Esophagus squamous epithelium (tissue), 5 donors: ENCODE results near the gene CPSF7. TPM values are rescaled to one million over a fixed set of nuclear protein-coding genes. Genes with fewer than 3 reads are reported as not detected.

Source experiments
- DNase-seq: peaks from one replicate; lab custom pipeline; 2025; lab: John Stamatoyannopoulos, UW
- H3K27ac ChIP-seq, 4 donors: fragments of 200-600 bp; sonication (generic); one replicate each; pipeline ENCODE4 v1.5.1; 2016 to 2019; ENCODE audit warnings: mild to moderate bottlenecking in 1 of 4
- H3K27me3 ChIP-seq, 4 donors: fragments of 200-600 bp; sonication (generic); 1 replicate in 3 of 4; 2 replicates in 1 of 4; pipeline versions ENCODE4 v1.5.1 to v1.6.0; 2017 to 2021; ENCODE audit warnings: antibody characterized with exemption in 1 of 4
- H3K36me3 ChIP-seq, 3 donors: fragments of 200-600 bp; sonication (generic); one replicate each; pipeline ENCODE4 v1.5.1; 2016 to 2019
- H3K4me1 ChIP-seq, 3 donors: fragments of 200-600 bp; sonication (generic); one replicate each; pipeline ENCODE4 v1.5.1; 2017 to 2019
- H3K4me3 ChIP-seq, 4 donors: fragments of 200-600 bp; sonication (generic); 1 replicate in 3 of 4; 2 replicates in 1 of 4; pipeline ENCODE4 v1.5.1; 2016 to 2019; ENCODE audit warnings: mild to moderate bottlenecking in 2 of 4, moderate library complexity in 1 of 4
- H3K9me3 ChIP-seq, 3 donors: fragments of 200-600 bp; sonication (generic); one replicate each; pipeline ENCODE4 v1.5.1; 2016 to 2019
- POLR2A ChIP-seq, 4 donors: fragments of 450-650 bp; IDR thresholded peaks; one replicate each; pipeline ENCODE4 v1.6.1; 2017; ENCODE audit warnings: antibody characterized with exemption in 4 of 4, mild to moderate bottlenecking in 4 of 4, moderate library complexity in 3 of 4
- WGBS, 2 donors: methylation state at CpG; one replicate each; pipeline ENCODE4 v1.1.5; 2018; 5-methylcytosine and 5-hydroxymethylcytosine counted together
- intact Hi-C: fragments of 100-400 bp; cut with DNase I; formaldehyde crosslinking; loops from one replicate; pipeline ENCODE4 v1.15.0; 2022
- total RNA-seq, 4 donors: library from RNA; depleted of rRNA; stranded (reverse); fragments of >200 nt; gene quantifications; one replicate each; pipeline ENCODE4 v1.1.0, GENCODE V29; 2016
- TF ChIP-seq, protein P1 (sequence below), 6 experiments: fragments of 450-650 bp in 4 of 6; fragments of 200-600 bp in 2 of 6; sonication (generic) in 2 of 6; IDR thresholded peaks; one replicate each; pipeline ENCODE4 v1.5.1; 2016 to 2019; ENCODE audit warnings: antibody characterized with exemption in 6 of 6, mild to moderate bottlenecking in 4 of 6, moderate library complexity in 4 of 6
- donor health status: DM: yes; HTN: yes; CAD: no.

CPSF7 gene
- total RNA-seq, 4 donors from 2014 or later = 24.4 to 44.1 (median 34.3) TPM

DNA sequence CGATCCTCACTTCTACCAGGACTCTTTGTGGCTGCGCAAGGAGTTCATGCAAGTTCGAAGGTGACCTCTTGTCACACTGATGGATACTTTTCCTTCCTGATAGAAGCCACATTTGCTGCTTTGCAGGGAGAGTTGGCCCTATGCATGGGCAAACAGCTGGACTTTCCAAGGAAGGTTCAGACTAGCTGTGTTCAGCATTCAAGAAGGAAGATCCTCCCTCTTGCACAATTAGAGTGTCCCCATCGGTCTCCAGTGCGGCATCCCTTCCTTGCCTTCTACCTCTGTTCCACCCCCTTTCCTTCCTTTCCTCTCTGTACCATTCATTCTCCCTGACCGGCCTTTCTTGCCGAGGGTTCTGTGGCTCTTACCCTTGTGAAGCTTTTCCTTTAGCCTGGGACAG lies 61.1 kb downstream of the CPSF7 start:
- peaks cover 5 to 65% (median 50%) of the 10 kb centered on the region in 3 donors for H3K36me3 ChIP-seq
- H3K9me3 ChIP-seq = no peaks in the 10 kb centered on the region
- H3K4me1 ChIP-seq = peaks cover 10 to 66% (median 32%) of the 10 kb centered on the region in 3 donors
- no peak overlapping the region for H3K4me3 ChIP-seq
- no peak for TF ChIP-seq POLR2A (IDR thresholded peaks at IDR 0.05)
- TF ChIP-seq, protein P1, sequence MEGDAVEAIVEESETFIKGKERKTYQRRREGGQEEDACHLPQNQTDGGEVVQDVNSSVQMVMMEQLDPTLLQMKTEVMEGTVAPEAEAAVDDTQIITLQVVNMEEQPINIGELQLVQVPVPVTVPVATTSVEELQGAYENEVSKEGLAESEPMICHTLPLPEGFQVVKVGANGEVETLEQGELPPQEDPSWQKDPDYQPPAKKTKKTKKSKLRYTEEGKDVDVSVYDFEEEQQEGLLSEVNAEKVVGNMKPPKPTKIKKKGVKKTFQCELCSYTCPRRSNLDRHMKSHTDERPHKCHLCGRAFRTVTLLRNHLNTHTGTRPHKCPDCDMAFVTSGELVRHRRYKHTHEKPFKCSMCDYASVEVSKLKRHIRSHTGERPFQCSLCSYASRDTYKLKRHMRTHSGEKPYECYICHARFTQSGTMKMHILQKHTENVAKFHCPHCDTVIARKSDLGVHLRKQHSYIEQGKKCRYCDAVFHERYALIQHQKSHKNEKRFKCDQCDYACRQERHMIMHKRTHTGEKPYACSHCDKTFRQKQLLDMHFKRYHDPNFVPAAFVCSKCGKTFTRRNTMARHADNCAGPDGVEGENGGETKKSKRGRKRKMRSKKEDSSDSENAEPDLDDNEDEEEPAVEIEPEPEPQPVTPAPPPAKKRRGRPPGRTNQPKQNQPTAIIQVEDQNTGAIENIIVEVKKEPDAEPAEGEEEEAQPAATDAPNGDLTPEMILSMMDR (IDR thresholded peaks at IDR 0.05) = no peak
- intact Hi-C loops = no loop called here
- H3K27ac ChIP-seq = peak overlapping the region; percentile 1 to 79 (median 76)
- H3K27me3 ChIP-seq = no peaks in the 10 kb centered on the region
- WGBS, 2 donors = 89% methylated on average over 7 of the region's 7 CpGs
- DNase-seq = no peak

DNA sequence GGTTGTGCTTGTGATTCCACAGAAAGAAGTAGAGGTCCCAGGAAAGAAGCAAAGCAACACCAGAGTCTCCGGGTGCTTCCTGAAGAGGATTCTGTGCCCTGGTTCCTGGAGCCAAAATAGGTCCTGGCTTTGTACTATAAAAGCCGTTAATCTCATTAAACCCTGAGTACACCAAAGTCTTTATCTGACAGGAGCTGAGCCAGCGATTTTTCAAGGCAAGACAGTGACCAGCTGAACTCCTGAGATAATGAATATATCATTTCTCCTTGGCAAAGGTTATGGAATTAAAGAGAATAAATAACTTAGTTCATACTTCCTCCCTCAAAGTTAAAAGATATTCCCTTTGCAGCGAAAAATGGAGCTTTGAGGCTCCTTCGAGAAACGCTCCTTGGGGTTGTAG lies 62.4 kb downstream of the CPSF7 start:
- Histone ChIP-seq H3K9me3 (no peaks in the 10 kb centered on the region), H3K27me3 (no peaks in the 10 kb centered on the region), H3K36me3 (peaks cover 5 to 65% (median 50%) of the 10 kb centered on the region in 3 donors), H3K4me3 (no peak overlapping the region), H3K27ac (no peak overlapping the region), H3K4me1 (peaks cover 18 to 78% (median 43%) of the 10 kb centered on the region in 3 donors)
- DNase-seq = no peak
- intact Hi-C loops = no loop called here
- no peak for TF ChIP-seq POLR2A (IDR thresholded peaks at IDR 0.05)
- TF ChIP-seq, protein P1 (IDR thresholded peaks at IDR 0.05) = no peak
- 56 to 68% methylated on average over 6 of the region's 6 CpGs for WGBS, 2 donors

DNA sequence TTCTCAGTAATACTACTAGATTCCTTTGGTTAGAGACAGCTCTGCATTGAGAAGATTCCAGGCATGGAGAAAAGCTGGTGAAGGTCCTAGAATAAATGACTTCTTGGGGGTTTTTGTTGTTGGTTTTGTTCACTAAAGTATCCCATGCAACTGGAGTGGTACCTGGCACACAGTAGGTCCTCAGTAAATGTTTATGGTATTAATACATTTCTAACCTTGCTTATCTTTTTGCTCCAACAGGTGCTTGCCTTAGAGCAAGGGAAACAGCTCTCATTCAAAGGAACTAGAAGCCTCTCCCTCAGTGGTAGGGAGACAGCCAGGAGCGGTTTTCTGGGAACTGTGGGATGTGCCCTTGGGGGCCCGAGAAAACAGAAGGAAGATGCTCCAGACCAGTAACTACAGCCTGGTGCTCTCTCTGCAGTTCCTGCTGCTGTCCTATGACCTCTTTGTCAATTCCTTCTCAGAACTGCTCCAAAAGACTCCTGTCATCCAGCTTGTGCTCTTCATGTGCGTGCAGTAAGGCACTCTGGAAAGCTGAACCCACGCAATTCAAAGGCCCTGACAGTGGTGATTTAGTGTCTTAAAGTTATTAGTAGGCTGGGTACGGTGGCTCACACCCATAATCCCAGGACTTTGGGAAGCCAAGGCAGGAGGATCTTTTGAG lies 65.6 kb downstream of the CPSF7 start:
- no peak for DNase-seq
- no peaks in the 10 kb centered on the region for H3K27me3 ChIP-seq
- peaks cover 14 to 72% (median 39%) of the 10 kb centered on the region in 3 donors for H3K4me1 ChIP-seq
- intact Hi-C loops = no loop called here
- peaks cover 5 to 55% (median 49%) of the 10 kb centered on the region in 3 donors for H3K36me3 ChIP-seq
- TF ChIP-seq, protein P1 (IDR thresholded peaks at IDR 0.05) = no peak
- no peak for TF ChIP-seq POLR2A (IDR thresholded peaks at IDR 0.05)
- WGBS, 2 donors = 81 to 92% methylated on average over 2 to 3 of the region's 5 CpGs
- H3K27ac ChIP-seq = no peak overlapping the region
- H3K9me3 ChIP-seq = no peaks in the 10 kb centered on the region
- no peak overlapping the region for H3K4me3 ChIP-seq

DNA sequence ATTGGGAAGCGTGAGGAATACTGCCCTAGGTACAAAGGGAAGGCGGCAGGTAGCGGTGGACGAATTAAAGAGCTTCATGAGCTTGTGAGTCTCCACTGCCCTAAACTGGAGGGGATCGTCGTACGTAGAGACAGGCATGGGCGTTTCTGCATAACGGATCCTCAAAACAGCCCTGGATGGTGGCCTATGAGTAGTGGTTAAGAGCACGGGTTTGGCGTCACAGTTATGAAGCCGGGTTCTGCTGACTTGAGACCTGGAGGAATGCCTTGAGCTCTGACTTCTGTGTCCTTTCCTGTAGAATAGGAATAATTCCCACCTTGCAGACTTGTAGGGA lies 67.3 kb downstream of the CPSF7 start:
- H3K9me3 ChIP-seq = no peaks in the 10 kb centered on the region
- H3K27me3 ChIP-seq = no peaks in the 10 kb centered on the region
- H3K4me3 ChIP-seq = peak overlapping the region; percentile 53 to 94 (median 75)
- H3K4me1 ChIP-seq = peaks cover 14 to 62% (median 31%) of the 10 kb centered on the region in 3 donors
- intact Hi-C loops = no loop called here
- TF ChIP-seq, protein P1 (IDR thresholded peaks at IDR 0.05) = no peak
- no peak for TF ChIP-seq POLR2A (IDR thresholded peaks at IDR 0.05)
- H3K36me3 ChIP-seq = peaks cover 5 to 38% (median 34%) of the 10 kb centered on the region in 3 donors
- H3K27ac ChIP-seq = peak overlapping the region; percentile 91 to 99 (median 98)
- 2% methylated on average over 11 to 12 of the region's 12 CpGs for WGBS, 2 donors
- DNase-seq = no peak

DNA sequence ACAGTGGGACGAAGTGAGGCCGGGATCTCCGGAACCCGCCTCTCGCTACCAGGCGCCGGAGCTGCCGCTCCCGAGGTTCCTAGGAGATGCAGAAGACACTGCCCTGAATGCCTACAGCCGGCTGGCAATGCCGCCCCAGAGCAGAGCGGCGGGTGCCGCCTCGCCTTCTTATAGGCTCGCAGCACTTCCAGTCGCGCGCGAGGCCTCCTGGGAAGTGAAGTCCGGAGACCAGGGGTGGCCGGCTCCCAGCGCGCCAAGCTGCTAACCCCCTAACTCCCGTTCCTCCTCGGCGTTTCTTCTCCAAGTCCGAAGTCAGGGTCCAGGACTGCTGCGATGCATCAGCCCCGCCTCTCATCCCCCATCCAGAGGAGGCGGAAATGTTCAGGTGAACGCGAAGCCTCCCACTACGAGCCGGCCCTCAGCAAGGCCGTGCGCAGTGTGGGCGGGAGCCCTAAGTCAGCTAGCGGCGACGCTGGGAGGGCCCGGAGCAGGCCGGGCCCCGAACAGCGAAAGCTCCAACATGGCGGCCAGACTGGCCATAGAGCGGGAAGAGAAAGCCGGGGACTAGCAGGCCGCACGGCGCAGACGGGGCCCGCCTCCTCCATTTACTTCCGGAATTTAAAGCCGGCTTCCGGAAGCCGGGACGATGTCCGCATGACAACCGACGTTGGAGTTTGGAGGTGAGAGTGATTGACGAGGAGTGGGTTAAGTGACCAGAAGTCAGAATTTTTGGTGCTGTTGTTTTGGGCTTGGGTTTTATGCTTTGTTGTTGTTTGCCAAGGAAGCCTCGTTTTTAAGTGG lies 67.8 kb downstream of the CPSF7 start, which contains the start of the genes CYB561A3 and TMEM138:
TSS of gene CYB561A3 (minus strand) at position 142 of the 801 bp plus-strand sequence. CDS start 5,169 bp downstream, outside the sequence.
TSS of gene TMEM138 (plus strand) at position 634 of the 801 bp plus-strand sequence. CDS start 2,017 bp downstream, outside the sequence.
- 1% methylated on average over 18 to 29 of the region's 63 CpGs for WGBS, 2 donors
- H3K9me3 ChIP-seq = no peaks in the 10 kb centered on the region
- no peaks in the 10 kb centered on the region for H3K27me3 ChIP-seq
- peak within 1 kb of the TSS; percentile 53 to 94 (median 75) for H3K4me3 ChIP-seq
- peak in 3 of 4 donors; percentile 8 to 84 (median 80) for TF ChIP-seq POLR2A (IDR thresholded peaks at IDR 0.05)
- TF ChIP-seq, protein P1 (IDR thresholded peaks at IDR 0.05) = peak in 1 of 6 experiments; percentile 16
- H3K4me1 ChIP-seq = peaks cover 14 to 62% (median 26%) of the 10 kb centered on the region in 3 donors
- intact Hi-C loops = no loop called here
- peak within 1 kb of the TSS; percentile 91 to 99 (median 98) for H3K27ac ChIP-seq
- peaks cover 5 to 33% (median 28%) of the 10 kb centered on the region in 3 donors for H3K36me3 ChIP-seq
- peak; percentile 83 for DNase-seq
